IgD-negative memory B cell (primary cell): ENCODE data around the gene NEDD9. TPM values are rescaled to one million over a fixed set of nuclear protein-coding genes. Genes with fewer than 3 reads are reported as not detected.

Experiments
- polyA plus RNA-seq: library from polyadenylated mRNA; unstranded; fragments of 300-500 nt; fragmentation: Illumina TruSeq; gene quantifications from one replicate; pipeline ENCODE4 v1.2.3, GENCODE V29; 2021

The NEDD9 gene
- polyA plus RNA-seq, 1 donor from 2014 or later = 32.4 TPM

Other genes starting within 250 kb of the NEDD9 start
- not detected for gene ELOVL2, start 188.4 kb downstream of the NEDD9 start, polyA plus RNA-seq
- 1.9 TPM for gene SMIM13, start 138.8 kb downstream of the NEDD9 start, polyA plus RNA-seq
- not detected for gene ERVFRD-1, start 120.9 kb downstream of the NEDD9 start, polyA plus RNA-seq